Hepatocyte (in vitro differentiated cells): ENCODE measurements around the gene S100A2. TPM values are rescaled to one million over a fixed set of nuclear protein-coding genes. Genes with fewer than 3 reads are reported as not detected.

Experiments used
- DNase-seq: peaks from one replicate; pipeline ENCODE4 v3.0.0-alpha.2; 2016; ENCODE audit warnings: low spot score
- H2AFZ ChIP-seq: fragments of 200-600 bp; sonication (generic); 2 replicates; pipeline ENCODE4 v1.6.0; 2016; ENCODE audit warnings: antibody characterized with exemption, mild to moderate bottlenecking
- H3K27ac ChIP-seq: fragments of 200-600 bp; sonication (generic); 2 replicates; pipeline ENCODE4 v1.5.1; 2016; ENCODE audit warnings: mild to moderate bottlenecking
- H3K27me3 ChIP-seq: fragments of 200-600 bp; sonication (generic); 2 replicates; pipeline ENCODE4 v1.6.1; 2016
- H3K36me3 ChIP-seq: fragments of 200-600 bp; sonication (generic); replicated peaks from 2 replicates; pipeline ENCODE4 v1.5.1; 2016; ENCODE audit warnings: low read depth; ENCODE audit not compliant: insufficient read depth
- H3K4me1 ChIP-seq: fragments of 200-600 bp; sonication (generic); 2 replicates; pipeline ENCODE4 v1.5.1; 2016; ENCODE audit warnings: mild to moderate bottlenecking, moderate library complexity; ENCODE audit not compliant: insufficient read depth
- H3K4me2 ChIP-seq: fragments of 200-600 bp; sonication (generic); 2 replicates; pipeline ENCODE4 v1.6.0; 2016
- H3K4me3 ChIP-seq: fragments of 200-600 bp; sonication (generic); 2 replicates; pipeline ENCODE4 v1.5.1; 2016; ENCODE audit warnings: mild to moderate bottlenecking
- H3K79me2 ChIP-seq: fragments of 200-600 bp; sonication (generic); 2 replicates; pipeline ENCODE4 v1.6.0; 2017; ENCODE audit warnings: mild to moderate bottlenecking
- H3K9me2 ChIP-seq: fragments of 200-600 bp; sonication (generic); replicated peaks from 2 replicates; pipeline ENCODE4 v1.6.0; 2017; ENCODE audit warnings: mild to moderate bottlenecking; ENCODE audit not compliant: insufficient read depth
- H3K9me3 ChIP-seq: fragments of 200-600 bp; sonication (generic); 2 replicates; pipeline ENCODE4 v1.5.1; 2016; ENCODE audit warnings: low read depth, mild to moderate bottlenecking
- H4K20me1 ChIP-seq: fragments of 200-600 bp; sonication (generic); 2 replicates; pipeline ENCODE4 v1.6.0; 2016; ENCODE audit warnings: mild to moderate bottlenecking; ENCODE audit not compliant: insufficient read depth, poor library complexity, severe bottlenecking
- CTCF ChIP-seq: fragments of 200-600 bp; sonication (generic); IDR thresholded peaks from 2 replicates; pipeline ENCODE4 v1.5.1; 2016; ENCODE audit warnings: antibody characterized with exemption, mild to moderate bottlenecking; ENCODE audit not compliant: poor library complexity
- EZH2 ChIP-seq: fragments of 200-600 bp; sonication (generic); IDR thresholded peaks from 2 replicates; pipeline ENCODE4 v1.6.1; 2016; ENCODE audit warnings: antibody characterized with exemption, mild to moderate bottlenecking, borderline replicate concordance
- EZH2phosphoT487 ChIP-seq: fragments of 200-600 bp; sonication (generic); IDR thresholded peaks from one replicate; pipeline ENCODE4 v1.6.1; 2018; ENCODE audit warnings: antibody characterized with exemption, mild to moderate bottlenecking, low read depth, moderate library complexity; ENCODE audit not compliant: unreplicated experiment, severe bottlenecking
- WGBS: methylation state at CpG from one replicate; pipeline ENCODE4 v1.1.6; 2016; ENCODE audit warnings: low lambda C conversion rate; ENCODE audit errors: missing lambda C conversion rate; 5-methylcytosine and 5-hydroxymethylcytosine counted together
- polyA plus RNA-seq: library from polyadenylated mRNA; unstranded; fragments of >200 nt; fragmentation: Nextera tagmentation; extraction: Ambion mirVana; gene quantifications from 2 replicates; pipeline ENCODE4 v1.2.1, GENCODE V29; 2016
- total RNA-seq: library from RNA; depleted of rRNA; stranded (reverse); fragments of >200 nt; gene quantifications from 2 replicates; pipeline ENCODE4 v1.2.3, GENCODE V29; 2014

S100A2 gene
- total and polyA plus RNA-seq, 2 experiments from 2014 or later = 4.2 to 6.9 TPM

- no peaks in the 10 kb centered on the region for H3K9me2 ChIP-seq
- no peak overlapping the region for H3K4me2 ChIP-seq
- no peak overlapping the region for H3K27ac ChIP-seq
- H3K4me3 ChIP-seq = no peak overlapping the region
- H3K79me2 ChIP-seq = peaks cover 24% of the 10 kb centered on the region
- no peaks in the 10 kb centered on the region for H3K9me3 ChIP-seq
- H3K27me3 ChIP-seq = no peaks in the 10 kb centered on the region
- peaks cover 22% of the 10 kb centered on the region for H3K4me1 ChIP-seq
- H3K36me3 ChIP-seq = no peaks in the 10 kb centered on the region
- no peaks in the 10 kb centered on the region for H4K20me1 ChIP-seq
- no peak for DNase-seq
- TF ChIP-seq CTCF (no peak), EZH2 (no peak), EZH2phosphoT487 (no peak)
- 96% methylated on average over 8 of the region's 8 CpGs for WGBS
- no peak overlapping the region for H2AFZ ChIP-seq
Measured at GRCh38 chr1:153607381-153607780, 41.7 kb upstream of the S100A2 start.

- DNase-seq = no peak
- no peaks in the 10 kb centered on the region for H3K27me3 ChIP-seq
- TF ChIP-seq EZH2 = no peak
- TF ChIP-seq CTCF = no peak
- TF ChIP-seq EZH2phosphoT487 = no peak
- H3K4me3 ChIP-seq = no peak overlapping the region
- no peaks in the 10 kb centered on the region for H3K36me3 ChIP-seq
- no peak overlapping the region for H3K4me2 ChIP-seq
- no peaks in the 10 kb centered on the region for H4K20me1 ChIP-seq
- H3K9me3 ChIP-seq = no peaks in the 10 kb centered on the region
- H3K9me2 ChIP-seq = no peaks in the 10 kb centered on the region
- WGBS = 94% methylated on average over 11 of the region's 11 CpGs
- H2AFZ ChIP-seq = no peak overlapping the region
- peaks cover 18% of the 10 kb centered on the region for H3K4me1 ChIP-seq
- no peak overlapping the region for H3K27ac ChIP-seq
- peaks cover 12% of the 10 kb centered on the region for H3K79me2 ChIP-seq
Measured at GRCh38 chr1:153606194-153606593, 40.5 kb upstream of the S100A2 start.

GRCh38 chr1:153602749-153603148 lies 37.1 kb upstream of the S100A2 start:
- H3K9me2 ChIP-seq = no peaks in the 10 kb centered on the region
- no peaks in the 10 kb centered on the region for H4K20me1 ChIP-seq
- no peaks in the 10 kb centered on the region for H3K36me3 ChIP-seq
- no peaks in the 10 kb centered on the region for H3K9me3 ChIP-seq
- no peak overlapping the region for H3K4me3 ChIP-seq
- no peaks in the 10 kb centered on the region for H3K79me2 ChIP-seq
- TF ChIP-seq CTCF (no peak), EZH2phosphoT487 (no peak), EZH2 (no peak)
- no peaks in the 10 kb centered on the region for H3K27me3 ChIP-seq
- H3K27ac ChIP-seq = no peak overlapping the region
- no peak overlapping the region for H3K4me2 ChIP-seq
- H3K4me1 ChIP-seq = no peaks in the 10 kb centered on the region
- H2AFZ ChIP-seq = no peak overlapping the region
- DNase-seq = no peak
- 90% methylated on average over 6 of the region's 6 CpGs for WGBS

- H3K36me3 ChIP-seq = no peaks in the 10 kb centered on the region
- no peaks in the 10 kb centered on the region for H3K79me2 ChIP-seq
- WGBS = 92% methylated on average over 7 of the region's 7 CpGs
- no peak overlapping the region for H3K4me3 ChIP-seq
- H3K9me3 ChIP-seq = no peaks in the 10 kb centered on the region
- H3K27me3 ChIP-seq = no peaks in the 10 kb centered on the region
- no peaks in the 10 kb centered on the region for H4K20me1 ChIP-seq
- H3K27ac ChIP-seq = no peak overlapping the region
- TF ChIP-seq EZH2phosphoT487 (no peak), EZH2 (no peak), CTCF (no peak)
- no peaks in the 10 kb centered on the region for H3K9me2 ChIP-seq
- no peak overlapping the region for H2AFZ ChIP-seq
- no peak overlapping the region for H3K4me2 ChIP-seq
- H3K4me1 ChIP-seq = no peaks in the 10 kb centered on the region
- no peak for DNase-seq
Measured at GRCh38 chr1:153599847-153600246, 34.2 kb upstream of the S100A2 start.
